ENCODE data around the gene PEPD. TPM values are rescaled to one million over a fixed set of nuclear protein-coding genes. Genes with fewer than 3 reads are reported as not detected.
A peak's percentile ranks its signal among the peaks of the same experiment; 100 is the strongest.

Gene PEPD
- polyA plus RNA-seq, 4 donors = 104 to 134 (median 121) TPM

GRCh38 chr19:33412601-33413425 lies 108.8 kb downstream of the PEPD start:
- no peak for DNase-seq (ENCODE audit: low read depth in 4 of 4, low spot score in 3 of 4)

DNA sequence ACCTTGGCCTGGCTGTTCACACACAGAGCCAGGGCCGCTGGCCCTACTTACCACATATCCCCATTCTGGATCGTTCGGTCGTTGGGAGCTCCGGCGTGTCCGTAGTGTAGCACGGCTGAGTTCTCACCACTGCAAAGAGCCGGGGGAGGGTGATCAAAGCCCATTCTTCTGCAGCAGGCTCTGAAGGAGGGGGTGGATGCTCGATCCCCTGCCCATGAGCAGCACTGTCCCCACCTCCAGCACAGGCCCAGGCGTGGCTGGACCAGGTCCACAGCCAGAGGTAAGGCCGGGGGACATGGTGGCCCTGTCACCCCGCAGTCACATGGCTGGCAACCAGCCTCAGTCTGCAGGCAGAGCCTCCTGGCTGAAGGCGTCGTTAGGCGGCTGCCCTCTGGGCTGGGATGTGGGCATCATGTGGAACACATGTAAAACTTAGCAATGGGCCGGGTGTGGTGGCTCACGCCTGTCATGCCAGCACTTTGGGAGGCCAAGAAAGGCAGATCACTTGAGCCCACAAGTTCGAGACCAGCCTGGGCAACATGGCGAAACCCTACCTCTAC lies 109.9 kb downstream of the PEPD start:
- no peak for DNase-seq (ENCODE audit: low read depth in 4 of 4, low spot score in 3 of 4)

DNA sequence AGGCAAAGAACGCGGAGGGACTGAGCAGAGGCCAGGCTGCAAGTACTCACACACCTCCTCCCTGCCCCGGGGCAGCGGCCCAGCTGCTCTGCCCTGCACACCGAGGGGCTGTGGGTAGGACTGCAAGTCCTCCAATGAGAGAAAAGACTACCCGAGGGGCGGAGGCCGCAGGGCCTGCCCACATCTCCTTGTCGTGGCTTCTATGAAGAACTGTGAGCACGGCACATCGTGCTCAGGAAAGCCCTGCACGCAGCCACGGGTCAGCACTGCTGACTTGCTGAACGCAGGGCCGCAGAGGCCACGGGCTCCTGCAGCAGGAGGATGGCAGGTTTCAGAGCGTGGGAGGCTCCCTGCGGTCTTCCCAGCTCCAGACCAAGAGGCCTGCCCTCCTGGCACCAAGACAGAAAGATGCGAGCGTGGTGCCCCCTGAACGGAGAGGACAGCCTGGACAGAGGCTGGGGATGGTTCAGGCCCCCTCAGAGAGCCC lies 110.6 kb downstream of the PEPD start:
- DNase-seq (ENCODE audit: low read depth in 4 of 4, low spot score in 3 of 4) = no peak

DNA sequence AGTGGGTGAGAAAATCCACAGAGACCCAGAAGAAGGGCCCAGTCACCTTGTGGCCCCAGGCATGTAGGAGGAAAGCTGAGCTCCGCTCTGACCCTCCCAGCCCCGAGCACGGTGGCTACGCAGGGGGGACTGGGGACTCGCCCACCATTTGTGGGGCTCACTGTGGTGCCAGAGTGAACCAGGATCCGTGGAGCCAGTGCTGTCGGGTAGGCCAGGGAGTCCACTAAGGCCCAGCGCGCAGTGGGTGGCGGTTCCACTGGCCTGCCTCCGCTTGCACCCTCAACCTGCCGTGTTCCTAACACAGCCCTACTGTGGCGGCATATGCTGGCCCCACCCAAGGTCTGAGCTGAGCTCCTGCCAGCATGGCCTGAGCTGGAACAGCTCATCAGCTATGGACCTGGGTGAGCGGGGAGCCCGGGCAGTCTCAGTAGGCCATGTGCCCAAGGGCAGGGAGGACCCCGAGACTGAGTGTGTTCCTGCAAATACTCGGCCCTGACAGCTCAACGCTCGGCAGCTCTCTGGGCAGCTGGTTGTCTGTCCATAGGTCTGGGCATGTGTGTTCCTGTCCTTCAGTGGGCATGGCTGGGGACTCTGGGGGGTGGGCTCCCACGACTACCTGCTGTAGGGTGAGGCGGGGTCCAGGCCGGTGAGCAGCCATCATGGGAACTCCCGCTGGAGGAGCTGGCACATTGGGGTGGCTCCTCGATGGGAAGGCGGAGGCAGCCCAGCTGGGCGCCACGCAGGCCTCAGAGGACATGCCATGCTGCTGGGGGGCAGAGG lies 111.5 kb downstream of the PEPD start:
- DNase-seq (ENCODE audit: low read depth in 4 of 4, low spot score in 3 of 4) = no peak

GRCh38 chr19:33408538-33409434 lies 112.8 kb downstream of the PEPD start:
- no peak for DNase-seq (ENCODE audit: low read depth in 4 of 4, low spot score in 3 of 4)

DNA sequence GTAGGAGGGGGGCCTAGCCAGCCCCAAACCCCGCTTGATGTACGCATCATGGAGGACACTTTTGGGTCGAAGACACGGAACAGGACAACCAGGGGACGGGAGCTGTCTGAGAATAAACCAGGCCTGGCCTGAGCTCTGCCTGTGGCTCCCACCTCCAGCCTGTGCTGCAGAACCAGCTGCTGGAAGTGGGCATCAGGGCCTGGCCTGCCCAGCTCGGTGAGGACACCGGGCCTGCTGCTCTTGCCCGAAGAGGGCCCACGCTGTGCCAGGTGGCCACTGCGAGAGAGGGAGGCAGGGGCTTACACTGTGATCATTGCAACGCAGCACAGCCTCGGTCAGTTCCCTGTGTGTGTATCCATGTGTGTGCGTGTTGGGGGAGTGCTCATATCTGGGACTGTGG lies 113.5 kb downstream of the PEPD start:
- DNase-seq (ENCODE audit: low read depth in 4 of 4, low spot score in 3 of 4) = no peak

DNA sequence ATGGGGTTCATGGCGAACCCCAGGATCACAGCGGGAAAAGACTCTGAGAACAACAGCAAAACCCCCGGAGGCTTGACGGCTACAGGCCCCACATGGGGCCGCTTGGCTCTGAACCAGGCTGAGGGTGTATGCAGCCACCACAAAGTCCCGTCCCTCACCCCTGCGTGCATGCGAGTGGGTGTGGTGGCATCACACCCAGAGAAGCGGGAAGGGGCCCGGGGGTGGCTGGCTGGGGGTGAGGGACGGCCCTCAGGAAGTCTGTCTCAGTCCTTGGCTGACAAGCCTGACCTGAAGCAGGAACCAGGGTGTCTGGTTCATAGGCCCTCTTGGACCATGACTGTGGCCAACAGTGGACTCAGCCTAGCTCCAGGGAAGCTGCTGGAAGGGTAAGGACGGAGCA lies 113.9 kb downstream of the PEPD start:
- DNase-seq (ENCODE audit: low read depth in 4 of 4, low spot score in 3 of 4) = no peak

DNA sequence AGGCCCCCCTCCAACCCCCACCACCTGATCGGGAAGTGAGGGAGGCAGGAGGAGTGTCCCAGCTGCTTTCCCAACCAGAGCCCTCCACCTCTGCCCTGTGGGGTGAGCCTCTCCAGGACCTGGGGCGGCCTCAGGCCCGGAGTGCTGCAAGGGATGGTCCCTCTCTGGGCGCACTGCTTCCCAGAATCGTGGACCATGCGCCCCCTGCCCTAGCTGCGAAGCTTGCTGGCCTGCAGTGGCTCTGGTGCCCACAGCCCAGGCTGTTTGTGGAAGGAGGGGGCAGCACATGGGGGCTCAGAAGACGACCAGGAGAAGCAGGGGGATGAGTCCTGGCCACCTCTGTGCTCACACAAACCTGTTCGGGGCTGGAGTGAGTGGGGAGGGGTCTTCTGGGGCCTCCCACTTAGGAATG lies 114.4 kb downstream of the PEPD start:
- no peak for DNase-seq (ENCODE audit: low read depth in 4 of 4, low spot score in 3 of 4)

GRCh38 chr19:33406521-33407139 lies 115.0 kb downstream of the PEPD start:
- DNase-seq (ENCODE audit: low read depth in 4 of 4, low spot score in 3 of 4) = peak in 2 of 4 donors; percentile 39 to 42

DNA sequence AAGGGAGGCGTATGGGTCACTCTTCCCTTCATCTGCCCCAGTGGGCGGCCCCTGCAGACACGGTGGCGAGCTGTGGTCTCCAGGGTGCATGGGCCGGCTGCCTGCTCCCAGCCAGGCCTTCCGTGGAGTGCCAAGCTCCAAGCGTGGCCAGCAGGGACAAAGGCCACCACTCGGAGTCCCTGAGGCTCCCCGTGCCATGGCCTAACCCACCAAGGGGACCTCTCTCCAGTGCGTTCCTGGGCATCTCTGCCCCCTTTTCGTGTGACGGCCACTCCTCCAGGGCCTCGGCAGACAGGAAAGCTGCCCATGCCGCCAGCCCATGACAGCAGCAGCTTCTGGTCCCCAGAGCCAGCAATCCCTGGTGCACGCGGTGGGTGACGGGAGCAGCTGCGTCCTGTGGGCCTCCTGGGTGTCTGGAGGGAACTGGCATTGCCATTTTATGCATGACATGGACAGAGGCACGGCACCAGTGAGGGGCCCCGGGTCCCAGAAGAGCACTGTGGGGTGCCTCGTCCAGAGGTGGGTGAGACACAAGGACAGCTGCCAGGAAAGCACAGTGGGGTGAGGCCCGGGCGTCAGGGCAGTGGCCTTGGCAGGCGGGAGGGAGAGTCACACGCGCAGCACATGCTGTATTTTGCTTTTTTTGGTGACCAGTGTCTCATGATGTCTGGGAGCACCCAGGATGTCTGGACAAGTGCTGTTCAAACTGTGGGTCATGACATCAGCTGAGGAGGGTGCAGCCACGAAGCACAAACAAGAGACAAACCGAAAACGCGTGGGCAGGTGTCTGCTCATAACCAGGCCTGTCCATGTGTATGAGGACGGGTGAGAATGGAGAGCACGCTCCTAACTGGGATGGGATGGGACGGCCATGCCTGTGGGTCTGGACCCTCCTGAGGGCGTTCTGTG lies 115.8 kb downstream of the PEPD start:
- DNase-seq (ENCODE audit: low read depth in 4 of 4, low spot score in 3 of 4) = no peak

DNA sequence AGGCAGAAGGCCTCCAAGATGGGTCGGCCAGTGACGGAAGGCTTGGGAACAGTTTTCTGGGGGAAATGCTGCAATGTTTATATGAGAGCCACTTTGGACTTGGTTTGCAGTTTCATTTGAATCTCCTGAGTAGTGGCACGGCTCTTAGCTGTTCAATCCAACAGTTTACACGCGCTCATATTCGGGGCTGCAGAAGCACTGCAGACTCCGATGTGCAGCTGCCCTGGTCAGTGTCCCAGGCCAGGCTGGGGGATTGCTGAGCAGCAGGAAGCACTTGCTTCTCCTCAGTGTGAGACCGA lies 116.4 kb downstream of the PEPD start:
- no peak for DNase-seq (ENCODE audit: low read depth in 4 of 4, low spot score in 3 of 4)

DNA sequence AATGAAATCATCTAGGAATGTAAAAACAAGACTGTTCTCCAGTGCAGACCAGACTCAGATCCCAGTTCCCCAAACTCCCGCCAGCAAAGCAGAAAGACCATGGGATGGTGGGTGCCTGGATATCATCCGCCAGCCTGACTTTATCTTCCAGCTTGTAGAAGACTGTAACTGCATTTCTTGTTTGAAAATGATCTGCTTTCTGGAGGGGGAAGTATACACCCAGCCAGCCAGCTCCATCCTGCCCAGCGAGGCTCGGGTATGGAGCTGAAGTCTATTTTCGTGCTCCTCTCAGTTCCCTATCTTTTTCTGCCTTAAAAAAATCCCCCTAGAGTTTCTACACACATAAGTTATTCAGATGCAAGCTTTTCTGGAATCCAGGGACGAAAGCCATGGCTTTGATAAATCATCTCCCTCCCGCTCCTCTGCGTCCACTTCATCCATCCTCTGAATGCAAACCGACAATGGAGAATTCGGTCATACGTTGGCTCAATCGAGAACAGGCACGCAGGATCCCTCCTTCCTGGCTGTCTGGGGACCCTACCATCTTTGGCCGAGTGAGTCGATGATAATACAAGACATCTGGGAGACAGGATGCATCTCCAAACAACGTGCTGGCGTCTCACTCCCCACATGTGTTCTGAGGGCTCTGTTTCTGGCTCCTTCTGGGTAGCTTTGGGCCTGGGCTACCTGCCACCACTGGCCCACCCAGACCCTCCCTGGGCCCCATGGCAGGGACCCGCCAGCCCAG lies 116.9 kb downstream of the PEPD start:
- DNase-seq (ENCODE audit: low read depth in 4 of 4, low spot score in 3 of 4) = no peak

DNA sequence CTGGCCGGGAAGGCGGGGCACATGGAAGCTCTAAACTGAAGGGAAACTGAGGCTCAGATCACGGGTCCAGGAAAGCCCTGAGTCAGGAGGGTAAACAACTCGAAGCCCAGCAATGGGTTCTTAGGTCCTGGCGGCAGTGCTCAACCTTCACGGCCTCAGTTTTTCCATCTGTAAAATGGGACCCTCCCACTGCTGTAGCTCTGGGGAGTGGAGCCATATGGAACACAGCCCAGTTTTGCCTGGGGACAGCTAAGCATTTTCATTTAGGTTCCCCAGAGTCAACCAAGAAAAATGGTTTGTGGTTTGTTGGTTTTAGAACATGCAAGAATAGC lies 117.7 kb downstream of the PEPD start:
- DNase-seq (ENCODE audit: low read depth in 4 of 4, low spot score in 3 of 4) = no peak

GRCh38 chr19:33403221-33403972 lies 118.2 kb downstream of the PEPD start:
- DNase-seq (ENCODE audit: low read depth in 4 of 4, low spot score in 3 of 4) = no peak

GRCh38 chr19:33402421-33403220 lies 119.0 kb downstream of the PEPD start:
- no peak for DNase-seq (ENCODE audit: low read depth in 4 of 4, low spot score in 3 of 4)

GRCh38 chr19:33401683-33402420 lies 119.7 kb downstream of the PEPD start:
- no peak for DNase-seq (ENCODE audit: low read depth in 4 of 4, low spot score in 3 of 4)

All from right renal pelvis (tissue), 4 donors.